ENCODE measurements around the gene PPP2R5E.

DNA sequence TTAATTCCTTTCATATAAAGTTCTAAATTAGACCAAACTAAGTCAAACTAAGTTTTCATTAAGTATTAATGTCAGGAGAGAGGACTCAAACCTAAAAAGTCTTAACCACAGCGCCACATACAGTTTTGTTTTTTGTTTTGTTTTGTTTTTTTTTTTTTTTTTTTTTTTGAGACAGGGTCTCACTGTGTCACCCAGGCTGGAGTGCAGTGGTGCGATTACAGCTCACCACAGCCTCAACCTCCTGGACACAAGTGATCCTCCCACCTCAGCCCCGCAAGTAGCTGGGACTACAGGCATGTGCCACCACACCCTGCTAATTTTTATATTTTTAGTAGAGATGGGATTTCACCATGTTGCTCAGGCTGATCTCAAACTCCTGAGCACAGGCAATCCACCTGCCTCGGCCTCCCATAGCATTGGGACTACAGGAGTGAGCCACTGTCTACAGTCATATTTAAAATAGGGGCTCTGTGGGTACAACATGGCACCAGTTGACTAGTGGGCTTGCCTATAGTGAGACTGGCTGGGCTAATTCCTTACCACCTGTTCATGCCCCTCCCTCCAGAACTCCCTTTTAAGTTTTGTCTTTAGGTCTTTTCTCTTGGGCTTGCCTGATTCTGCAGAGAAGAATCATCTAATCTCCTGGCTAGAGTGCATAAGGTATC is 110.2 kb downstream of the PPP2R5E start:
- TF ChIP-seq EZH2 (IDR thresholded peaks at IDR 0.05; ENCODE audit: borderline replicate concordance, low read length): no peak
- TF ChIP-seq, protein P1, sequence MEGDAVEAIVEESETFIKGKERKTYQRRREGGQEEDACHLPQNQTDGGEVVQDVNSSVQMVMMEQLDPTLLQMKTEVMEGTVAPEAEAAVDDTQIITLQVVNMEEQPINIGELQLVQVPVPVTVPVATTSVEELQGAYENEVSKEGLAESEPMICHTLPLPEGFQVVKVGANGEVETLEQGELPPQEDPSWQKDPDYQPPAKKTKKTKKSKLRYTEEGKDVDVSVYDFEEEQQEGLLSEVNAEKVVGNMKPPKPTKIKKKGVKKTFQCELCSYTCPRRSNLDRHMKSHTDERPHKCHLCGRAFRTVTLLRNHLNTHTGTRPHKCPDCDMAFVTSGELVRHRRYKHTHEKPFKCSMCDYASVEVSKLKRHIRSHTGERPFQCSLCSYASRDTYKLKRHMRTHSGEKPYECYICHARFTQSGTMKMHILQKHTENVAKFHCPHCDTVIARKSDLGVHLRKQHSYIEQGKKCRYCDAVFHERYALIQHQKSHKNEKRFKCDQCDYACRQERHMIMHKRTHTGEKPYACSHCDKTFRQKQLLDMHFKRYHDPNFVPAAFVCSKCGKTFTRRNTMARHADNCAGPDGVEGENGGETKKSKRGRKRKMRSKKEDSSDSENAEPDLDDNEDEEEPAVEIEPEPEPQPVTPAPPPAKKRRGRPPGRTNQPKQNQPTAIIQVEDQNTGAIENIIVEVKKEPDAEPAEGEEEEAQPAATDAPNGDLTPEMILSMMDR (IDR thresholded peaks at IDR 0.05; ENCODE audit: low read length): no peak

Data from OCI-LY1 (cell line).